DMS 273 treated with DMSO at 0.1 percent for 48 hours (cell line): ENCODE measurements around the gene EPB41L1.

Experiments
- DNase-seq: peaks from one replicate; lab custom pipeline; 2025; lab: John Stamatoyannopoulos, UW

The EPB41L1 gene

GRCh38 chr20:36155629-36155971 lies 1.1 kb downstream of the EPB41L1 start:
- no peak for DNase-seq

DNA sequence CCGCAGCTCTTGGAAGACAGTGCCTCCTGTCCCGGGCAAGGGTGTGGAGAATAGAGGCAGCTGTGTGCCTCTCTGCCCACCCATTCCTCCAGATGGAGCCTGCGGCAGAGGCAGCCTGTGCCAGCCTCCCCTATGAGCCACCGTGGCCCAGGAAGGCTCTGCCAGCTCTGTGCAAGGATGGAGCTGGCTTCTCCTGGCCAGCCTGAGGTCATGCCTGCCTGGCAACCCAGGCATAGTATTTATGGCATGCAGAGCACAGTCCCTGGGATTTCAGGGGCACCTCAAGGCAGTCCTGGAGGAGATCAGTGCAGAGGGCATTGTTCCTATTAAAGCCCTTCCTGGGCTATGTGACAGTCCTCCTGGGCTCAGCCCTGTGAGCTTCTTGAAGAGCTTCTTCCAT lies 1.5 kb downstream of the EPB41L1 start:
- DNase-seq = no peak

- no peak for DNase-seq
These were observed 3.1 kb downstream of the EPB41L1 start for GRCh38 chr20:36157610-36158009.

DNA sequence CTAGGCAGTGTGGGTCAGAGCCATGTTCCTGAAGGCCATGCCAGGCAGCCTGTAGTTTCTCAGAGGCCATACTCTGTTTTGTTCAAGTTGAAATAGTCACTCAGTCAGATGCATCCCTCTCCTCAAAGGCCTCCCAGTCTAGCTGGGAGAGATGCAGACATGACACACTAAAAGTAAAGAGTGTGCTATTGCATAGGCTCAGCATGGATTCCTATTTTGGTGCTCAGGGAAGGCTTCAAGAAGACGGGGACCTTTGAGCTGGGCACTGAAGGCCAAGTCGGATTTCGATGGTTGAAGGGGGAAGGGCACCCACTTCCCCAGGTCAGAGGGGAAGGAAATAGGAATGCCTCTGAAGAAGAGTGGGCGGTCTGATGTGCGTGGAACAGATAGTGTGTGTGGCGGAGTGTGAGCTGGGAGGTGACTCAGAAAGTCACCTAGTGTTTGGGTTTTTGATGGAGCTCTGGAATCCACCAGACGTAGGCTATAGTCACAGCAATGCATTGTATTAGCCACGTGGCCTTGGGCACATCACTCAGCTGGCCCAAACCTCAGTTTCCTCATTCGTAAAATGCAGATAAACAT lies 3.7 kb downstream of the EPB41L1 start:
- DNase-seq = no peak

DNA sequence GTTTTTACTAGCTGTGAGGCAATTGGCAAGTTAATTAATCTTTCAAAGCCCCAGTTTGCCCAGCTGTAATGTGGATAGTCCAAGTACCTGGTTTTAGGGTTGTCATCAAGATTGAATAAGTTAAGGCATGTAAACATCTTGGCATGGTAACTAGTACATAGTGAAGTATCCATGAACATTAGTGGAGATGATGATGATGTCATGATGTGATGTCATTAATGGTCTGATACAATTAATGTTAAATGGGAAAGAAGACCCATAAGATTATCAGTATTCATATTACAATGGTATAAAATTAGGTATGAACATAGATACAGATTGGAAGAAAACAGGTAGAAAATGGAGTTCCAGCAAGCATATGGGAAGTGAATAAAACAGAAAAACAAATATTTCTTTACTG lies 5.3 kb downstream of the EPB41L1 start:
- no peak for DNase-seq

DNA sequence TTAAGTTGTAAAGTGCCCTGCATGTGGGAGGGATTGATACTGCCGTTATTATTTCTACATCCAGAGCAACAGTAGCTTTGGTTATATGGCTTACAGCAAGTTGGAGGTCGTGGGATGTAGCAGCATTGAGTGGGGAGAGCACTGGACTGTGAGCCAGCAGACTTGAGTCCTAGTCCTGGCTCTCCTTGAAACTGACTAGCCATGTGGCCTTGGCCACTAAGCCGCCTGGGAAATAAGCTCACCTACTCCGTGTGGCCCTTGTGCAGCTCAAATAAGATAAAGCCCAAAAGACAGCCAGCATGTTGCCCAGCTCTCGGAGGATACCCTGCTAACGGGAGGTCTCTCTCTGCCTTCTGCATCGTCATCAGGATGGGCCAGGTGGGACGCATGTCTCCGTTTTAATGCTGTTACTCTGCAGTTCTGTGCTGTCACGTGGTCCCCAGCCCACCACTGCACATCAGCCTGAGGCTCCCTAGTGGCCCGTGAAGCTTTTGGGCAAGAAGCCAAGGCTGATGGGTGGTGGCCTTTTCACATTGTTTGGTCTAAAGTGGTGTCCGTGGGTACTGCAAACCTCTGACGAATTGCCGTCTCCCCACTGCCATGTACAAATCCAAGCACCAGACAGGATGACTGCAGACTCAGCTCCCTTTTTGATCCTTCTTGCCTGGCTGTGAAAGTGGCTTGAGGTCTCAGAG lies 7.9 kb downstream of the EPB41L1 start:
- DNase-seq = no peak

GRCh38 chr20:36167902-36168503 lies 13.5 kb downstream of the EPB41L1 start:
- no peak for DNase-seq

DNA sequence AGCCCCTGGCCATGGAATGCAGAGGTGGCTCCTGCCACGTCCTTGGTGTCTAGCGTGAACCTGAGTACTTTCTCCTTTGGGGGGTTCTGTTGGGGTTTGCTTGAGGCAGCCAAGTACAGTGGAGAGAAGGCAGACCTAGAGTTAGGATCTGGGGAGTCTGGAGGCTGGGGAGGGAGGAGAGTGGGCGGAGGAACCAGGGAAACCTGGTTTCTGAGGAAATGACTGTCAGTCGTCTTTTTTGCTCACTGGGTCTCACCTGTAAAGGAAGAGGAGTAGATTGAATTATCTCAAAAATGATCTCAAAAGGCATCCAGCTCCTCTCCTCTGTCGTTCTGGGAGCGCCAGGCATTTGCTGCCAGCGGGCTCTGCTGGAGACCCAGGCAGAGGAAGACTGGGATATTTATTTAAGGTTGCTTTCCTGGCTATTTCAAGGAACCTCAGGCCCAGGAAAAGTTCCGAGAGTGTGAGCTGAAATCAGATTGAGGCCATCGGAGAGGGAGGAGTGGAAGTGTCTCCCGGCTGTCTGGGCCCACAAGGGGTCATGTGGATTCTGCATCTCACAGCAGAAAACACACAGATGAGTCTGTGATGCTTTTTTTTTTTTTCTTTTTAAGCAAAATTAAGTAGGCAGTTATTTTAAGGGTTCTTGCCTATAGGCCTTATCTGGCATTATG lies 16.1 kb downstream of the EPB41L1 start:
- no peak for DNase-seq

DNA sequence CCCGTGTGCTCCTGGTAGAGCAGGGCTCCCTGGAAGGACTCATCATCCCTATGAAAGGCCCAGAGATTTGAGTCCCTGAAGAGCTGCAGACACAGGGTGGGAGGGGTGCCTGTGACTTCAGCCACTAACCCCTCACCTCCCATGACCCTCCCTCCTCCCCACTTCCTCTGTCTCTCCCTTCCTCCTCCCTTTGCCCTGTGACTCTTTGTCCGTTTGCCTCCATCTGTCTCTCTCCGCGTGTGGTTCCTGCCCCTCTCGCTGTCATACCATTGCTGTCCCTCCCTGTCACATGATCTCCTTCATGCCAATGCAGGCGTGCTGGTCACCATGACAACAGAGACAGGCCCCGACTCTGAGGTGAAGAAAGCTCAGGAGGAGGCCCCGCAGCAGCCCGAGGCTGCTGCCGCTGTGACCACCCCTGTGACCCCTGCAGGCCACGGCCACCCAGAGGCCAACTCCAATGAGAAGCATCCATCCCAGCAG lies 19.0 kb downstream of the EPB41L1 start:
- DNase-seq = no peak

DNA sequence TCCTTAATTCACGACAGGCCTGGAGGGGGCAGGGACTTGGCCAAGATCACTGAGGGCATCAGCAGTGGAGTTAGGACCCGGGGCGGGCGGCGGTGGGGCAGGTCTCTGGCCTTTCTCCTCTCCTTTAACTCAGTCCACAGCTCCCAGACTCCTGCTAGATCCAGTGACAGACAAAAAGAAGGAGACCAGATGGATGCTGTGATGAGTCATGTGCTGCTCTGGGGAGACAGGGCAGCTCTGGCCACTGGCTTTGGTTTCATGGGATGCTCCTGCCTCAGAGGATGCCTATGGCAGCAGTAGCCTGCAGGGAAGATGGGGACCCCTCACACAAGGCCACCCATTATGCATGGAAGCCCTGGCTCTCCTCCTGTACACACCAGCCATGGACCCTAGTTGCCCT lies 20.5 kb downstream of the EPB41L1 start:
- DNase-seq = no peak

- no peak for DNase-seq
These were observed 21.0 kb downstream of the EPB41L1 start for GRCh38 chr20:36175475-36175995.

- DNase-seq = no peak
These were observed 23.2 kb downstream of the EPB41L1 start for GRCh38 chr20:36177716-36178115.

DNA sequence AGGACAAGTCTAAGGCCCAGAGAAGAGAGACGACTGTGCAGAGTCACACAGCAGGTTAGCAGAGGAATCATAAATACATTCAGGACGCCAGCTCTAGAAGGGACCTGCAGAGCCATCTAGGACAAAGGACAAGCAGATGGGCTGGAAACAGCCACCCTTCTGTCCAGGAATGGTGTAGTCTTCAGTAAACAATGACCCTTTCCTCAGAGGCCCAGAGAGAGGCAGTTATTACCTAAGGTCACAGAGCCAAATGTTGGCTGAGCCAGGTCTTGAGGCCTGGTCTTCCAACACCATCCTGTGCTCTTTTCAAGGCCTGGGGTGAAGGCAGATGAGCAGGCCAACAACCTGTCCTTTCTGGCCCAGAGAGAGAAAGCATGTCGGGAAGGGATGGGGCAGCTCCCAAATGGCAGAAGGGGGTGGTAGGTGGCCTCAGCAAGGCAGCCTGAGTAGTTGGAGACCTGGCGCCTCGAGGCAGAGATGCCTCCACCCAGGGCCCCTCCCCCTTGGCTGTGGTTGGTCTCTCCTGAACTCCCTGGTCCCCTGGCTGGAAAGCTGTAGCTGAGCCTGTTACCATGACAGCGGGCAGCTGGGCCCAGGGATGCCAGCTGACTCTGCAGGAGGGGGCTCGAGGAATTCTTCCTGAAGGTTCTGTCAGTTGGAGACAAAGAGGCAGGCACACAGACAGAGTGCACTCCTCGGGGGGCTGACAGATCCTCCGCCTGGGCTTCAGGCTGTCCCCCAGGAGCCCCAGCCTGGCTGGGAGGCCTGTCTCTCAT lies 24.8 kb downstream of the EPB41L1 start:
- no peak for DNase-seq

GRCh38 chr20:36180323-36180722 lies 25.8 kb downstream of the EPB41L1 start:
- DNase-seq = no peak

DNA sequence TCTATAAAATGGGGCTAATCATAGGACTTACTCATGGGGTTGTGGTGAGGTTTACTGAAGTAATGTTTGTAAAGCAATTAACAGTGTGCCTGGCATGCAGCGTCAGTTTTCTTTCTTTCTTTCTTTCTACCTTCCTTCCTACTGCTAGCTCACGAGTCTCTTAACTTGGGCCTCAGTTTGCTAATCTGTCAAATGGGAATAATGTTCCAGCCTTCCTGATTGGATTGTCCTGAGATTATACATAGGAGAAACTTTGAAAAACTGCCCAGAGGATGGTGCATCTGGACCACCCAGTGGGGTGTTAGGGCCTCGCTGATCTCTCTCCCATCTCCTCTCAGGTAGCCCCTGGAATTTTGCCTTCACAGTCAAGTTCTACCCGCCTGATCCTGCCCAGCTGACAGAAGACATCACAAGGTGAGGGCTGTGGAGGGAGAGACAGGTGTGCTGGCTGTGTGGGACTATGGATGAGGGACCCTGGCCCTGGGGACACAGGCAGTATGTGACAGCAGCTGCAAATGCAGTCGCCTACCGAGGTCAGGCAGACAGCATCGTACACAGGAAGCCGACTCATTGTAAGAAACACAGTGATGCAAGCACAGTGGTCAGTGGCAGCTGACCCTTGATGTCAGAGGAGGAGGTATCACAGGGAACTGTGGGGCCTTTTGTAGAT lies 27.5 kb downstream of the EPB41L1 start:
- DNase-seq = no peak

GRCh38 chr20:36182604-36183154 lies 28.1 kb downstream of the EPB41L1 start:
- no peak for DNase-seq

DNA sequence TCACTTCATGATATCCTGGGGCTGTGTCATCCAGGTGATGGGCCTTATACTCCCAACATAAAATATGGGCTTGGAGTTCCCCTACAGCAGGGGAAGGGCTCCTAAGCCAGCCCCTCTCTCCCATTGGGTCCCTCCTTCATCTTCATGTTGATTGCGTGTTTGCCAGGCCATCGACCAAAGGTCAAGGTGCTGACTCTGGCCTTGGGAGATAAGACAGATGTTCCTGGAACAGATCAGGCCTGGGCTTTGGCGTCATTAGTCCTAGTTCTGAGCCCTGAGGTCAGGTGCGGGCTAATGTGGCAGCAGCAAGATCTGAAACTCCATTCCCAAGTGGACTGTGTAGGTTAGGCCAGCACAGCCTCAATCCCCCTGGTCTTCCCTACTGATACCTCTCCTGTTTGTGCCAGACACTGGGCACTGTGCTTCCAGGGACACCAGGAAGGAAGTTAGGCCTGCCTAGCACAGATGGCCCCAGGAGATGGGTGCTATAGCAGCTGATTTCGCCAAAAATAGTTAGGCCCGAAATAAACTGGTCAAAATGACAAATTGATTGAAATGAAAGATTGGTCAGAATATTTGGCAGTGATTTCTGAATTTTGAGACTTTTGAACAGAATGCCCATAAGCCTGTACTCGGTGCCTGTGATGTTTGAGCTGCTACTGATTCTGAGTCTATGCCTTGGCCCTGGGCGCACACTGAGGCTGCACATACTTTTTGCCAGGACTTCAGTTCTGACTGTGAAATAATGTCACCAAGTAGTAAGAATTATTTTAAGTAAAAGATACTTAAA lies 28.8 kb downstream of the EPB41L1 start:
- no peak for DNase-seq

DNA sequence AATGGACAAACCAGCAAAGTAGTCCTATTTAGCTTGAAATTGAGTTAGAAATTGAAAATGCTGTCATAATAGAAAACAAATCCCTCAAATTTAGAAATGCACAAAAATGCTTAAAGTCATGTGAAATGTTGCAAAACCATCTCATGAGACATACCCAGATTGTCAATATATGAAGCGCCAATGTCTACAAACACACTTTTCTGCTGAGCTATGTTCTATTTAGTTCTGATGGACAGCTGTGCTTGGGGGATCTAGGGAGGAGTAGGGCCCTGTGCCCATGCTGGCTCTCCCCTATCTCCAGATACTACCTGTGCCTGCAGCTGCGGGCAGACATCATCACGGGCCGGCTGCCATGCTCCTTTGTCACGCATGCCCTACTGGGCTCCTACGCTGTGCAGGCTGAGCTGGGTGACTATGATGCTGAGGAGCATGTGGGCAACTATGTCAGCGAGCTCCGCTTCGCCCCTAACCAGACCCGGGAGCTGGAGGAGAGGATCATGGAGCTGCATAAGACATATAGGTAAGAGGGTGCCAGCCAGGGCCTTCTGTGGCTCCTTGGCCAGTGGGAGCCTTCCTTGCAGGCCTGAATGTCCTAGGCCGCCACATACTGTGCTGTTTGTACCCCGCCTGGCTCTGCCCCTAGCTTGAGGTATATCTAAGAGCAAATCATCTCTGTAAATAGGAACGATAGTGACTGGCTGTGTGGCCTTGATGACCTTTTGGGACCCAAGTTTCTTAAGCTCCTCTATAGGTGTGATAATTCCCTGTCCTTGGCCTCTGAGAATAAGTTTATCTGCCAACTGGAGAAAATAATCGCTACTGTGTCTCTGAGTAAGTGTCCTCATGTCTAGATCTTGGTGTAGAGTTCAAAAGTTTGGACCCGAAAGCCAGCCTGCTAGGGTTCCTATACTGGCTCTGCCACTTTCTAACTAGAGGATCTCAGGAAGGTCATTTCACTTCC lies 30.6 kb downstream of the EPB41L1 start:
- DNase-seq = no peak
